ENCODE data around the gene CLIC6. TPM values are rescaled to one million over a fixed set of nuclear protein-coding genes. Genes with fewer than 3 reads are reported as not detected.

The CLIC6 gene
- total and polyA plus RNA-seq, 2 experiments from 2014 or later, result 1.1 to 1.5 TPM

DNA sequence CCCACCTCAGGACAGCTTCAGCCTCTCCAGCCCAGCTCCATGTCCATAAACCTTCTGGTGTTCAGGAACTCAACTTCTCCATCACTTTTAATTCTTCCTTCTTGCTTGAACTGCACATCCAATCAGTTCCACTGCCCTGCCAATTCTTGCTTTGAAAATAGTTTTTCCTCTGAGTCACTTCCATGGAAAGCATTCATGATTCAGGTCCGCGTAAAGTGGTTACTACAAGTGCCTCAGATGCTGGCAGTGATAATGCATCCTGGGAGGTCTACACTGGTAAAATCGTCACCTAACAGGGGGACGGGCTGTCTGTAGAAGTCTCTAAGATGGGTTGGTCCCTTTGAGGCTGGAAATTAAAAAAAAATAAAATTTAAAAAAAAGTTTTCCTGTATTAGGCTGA lies 27.9 kb upstream of the CLIC6 start:
- no peak overlapping the region for H3K27ac Mint-ChIP-seq
- ATAC-seq (no peak), DNase-seq (ENCODE audit: low spot score) (no peak)
- Histone ChIP-seq H3K27ac (ENCODE audit: low read depth) (no peak overlapping the region), H3F3A (replicated peaks; ENCODE audit: low read depth) (no peaks in the 10 kb centered on the region), H3K9me2 (ENCODE audit: insufficient read depth) (peaks cover 8% of the 10 kb centered on the region; the same call in 1 of the 2 replicates), H4K20me1 (replicated peaks; ENCODE audit: insufficient read depth) (no peaks in the 10 kb centered on the region), H3K27me3 (ENCODE audit: insufficient read depth) (no peaks in the 10 kb centered on the region), H3K79me2 (replicated peaks; ENCODE audit: insufficient read depth) (no peaks in the 10 kb centered on the region), H3K4me2 (no peak overlapping the region), H3K36me3 (ENCODE audit: insufficient read depth) (no peaks in the 10 kb centered on the region), H2AFZ (peak overlapping the region; percentile 38; the same call in 1 of the 2 replicates), H3K4me1 (ENCODE audit: insufficient read depth) (no peaks in the 10 kb centered on the region), H3K4me3 (no peak overlapping the region)
- no peaks in the 10 kb centered on the region; the same call in 1 of the 3 replicates for H3K9me3 Mint-ChIP-seq
- H3K4me1 Mint-ChIP-seq, result peaks cover 2% of the 10 kb centered on the region; the same call in 1 of the 3 replicates
- no peak for TF ChIP-seq EZH2 (IDR thresholded peaks at IDR 0.05; ENCODE audit: low read depth, unreplicated experiment)
- peaks cover 5% of the 10 kb centered on the region for H3K27me3 Mint-ChIP-seq (ENCODE audit: insufficient read depth, low read depth, poor library complexity)
- no peak overlapping the region for H3K4me3 Mint-ChIP-seq
- H3K36me3 Mint-ChIP-seq (ENCODE audit: low read depth), result no peaks in the 10 kb centered on the region

DNA sequence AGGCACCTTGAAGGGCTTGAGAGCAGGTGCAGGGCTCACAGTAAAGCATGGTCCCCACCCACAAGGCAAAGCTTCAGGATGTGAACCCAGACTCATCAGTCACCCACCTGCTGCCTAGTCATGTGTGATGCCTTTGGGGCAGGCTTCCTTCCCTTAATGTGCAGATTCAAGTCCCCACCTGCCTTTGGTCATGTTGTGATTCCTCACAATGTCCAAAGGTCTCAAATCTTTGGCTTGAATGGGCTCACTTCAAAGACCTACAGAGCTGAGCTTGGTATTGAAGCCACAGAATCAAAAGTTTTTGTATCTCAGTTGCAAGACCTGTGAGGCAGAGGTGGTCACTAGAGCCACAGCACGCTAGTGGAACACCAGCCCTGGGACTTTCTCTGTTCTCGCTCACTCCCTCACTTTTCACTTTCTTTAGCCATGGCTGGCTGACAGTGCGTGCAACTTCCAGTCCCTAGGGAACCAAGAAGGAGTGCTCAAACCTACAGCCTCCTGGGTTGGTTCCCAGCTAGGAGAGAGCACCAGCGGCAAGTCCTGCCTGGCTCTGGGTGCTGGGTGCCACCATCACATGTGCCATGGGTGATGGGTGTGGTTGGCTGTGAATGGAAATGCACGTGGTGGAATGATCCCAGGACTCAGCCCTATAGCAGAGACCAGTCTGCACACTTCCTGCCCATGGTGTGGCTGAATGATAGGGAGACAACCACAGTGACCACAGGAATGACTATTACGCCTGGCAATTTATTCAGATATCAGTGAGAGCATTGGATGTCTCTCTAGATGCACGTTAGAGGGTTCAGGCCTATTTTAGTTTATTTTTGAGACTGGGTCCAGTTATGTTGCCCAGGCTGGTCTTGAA lies 26.4 kb upstream of the CLIC6 start:
- no peak for TF ChIP-seq ZNF114 (CRISPR knock-in tag; IDR thresholded peaks at IDR 0.05)
- no peak for TF ChIP-seq CREB1 (CRISPR knock-in tag; IDR thresholded peaks at IDR 0.05; ENCODE audit: low read depth)
- no peak for TF ChIP-seq EZH2 (IDR thresholded peaks at IDR 0.05; ENCODE audit: low read depth, unreplicated experiment)
- TF ChIP-seq, protein P1, sequence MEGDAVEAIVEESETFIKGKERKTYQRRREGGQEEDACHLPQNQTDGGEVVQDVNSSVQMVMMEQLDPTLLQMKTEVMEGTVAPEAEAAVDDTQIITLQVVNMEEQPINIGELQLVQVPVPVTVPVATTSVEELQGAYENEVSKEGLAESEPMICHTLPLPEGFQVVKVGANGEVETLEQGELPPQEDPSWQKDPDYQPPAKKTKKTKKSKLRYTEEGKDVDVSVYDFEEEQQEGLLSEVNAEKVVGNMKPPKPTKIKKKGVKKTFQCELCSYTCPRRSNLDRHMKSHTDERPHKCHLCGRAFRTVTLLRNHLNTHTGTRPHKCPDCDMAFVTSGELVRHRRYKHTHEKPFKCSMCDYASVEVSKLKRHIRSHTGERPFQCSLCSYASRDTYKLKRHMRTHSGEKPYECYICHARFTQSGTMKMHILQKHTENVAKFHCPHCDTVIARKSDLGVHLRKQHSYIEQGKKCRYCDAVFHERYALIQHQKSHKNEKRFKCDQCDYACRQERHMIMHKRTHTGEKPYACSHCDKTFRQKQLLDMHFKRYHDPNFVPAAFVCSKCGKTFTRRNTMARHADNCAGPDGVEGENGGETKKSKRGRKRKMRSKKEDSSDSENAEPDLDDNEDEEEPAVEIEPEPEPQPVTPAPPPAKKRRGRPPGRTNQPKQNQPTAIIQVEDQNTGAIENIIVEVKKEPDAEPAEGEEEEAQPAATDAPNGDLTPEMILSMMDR (conservative IDR thresholded peaks at IDR 0.05; ENCODE audit: low read depth in 2 of 2), result no peak
- TF ChIP-seq POLR2AphosphoS5 (IDR thresholded peaks at IDR 0.05; ENCODE audit: low read depth), result no peak
- TF ChIP-seq, protein P2, sequence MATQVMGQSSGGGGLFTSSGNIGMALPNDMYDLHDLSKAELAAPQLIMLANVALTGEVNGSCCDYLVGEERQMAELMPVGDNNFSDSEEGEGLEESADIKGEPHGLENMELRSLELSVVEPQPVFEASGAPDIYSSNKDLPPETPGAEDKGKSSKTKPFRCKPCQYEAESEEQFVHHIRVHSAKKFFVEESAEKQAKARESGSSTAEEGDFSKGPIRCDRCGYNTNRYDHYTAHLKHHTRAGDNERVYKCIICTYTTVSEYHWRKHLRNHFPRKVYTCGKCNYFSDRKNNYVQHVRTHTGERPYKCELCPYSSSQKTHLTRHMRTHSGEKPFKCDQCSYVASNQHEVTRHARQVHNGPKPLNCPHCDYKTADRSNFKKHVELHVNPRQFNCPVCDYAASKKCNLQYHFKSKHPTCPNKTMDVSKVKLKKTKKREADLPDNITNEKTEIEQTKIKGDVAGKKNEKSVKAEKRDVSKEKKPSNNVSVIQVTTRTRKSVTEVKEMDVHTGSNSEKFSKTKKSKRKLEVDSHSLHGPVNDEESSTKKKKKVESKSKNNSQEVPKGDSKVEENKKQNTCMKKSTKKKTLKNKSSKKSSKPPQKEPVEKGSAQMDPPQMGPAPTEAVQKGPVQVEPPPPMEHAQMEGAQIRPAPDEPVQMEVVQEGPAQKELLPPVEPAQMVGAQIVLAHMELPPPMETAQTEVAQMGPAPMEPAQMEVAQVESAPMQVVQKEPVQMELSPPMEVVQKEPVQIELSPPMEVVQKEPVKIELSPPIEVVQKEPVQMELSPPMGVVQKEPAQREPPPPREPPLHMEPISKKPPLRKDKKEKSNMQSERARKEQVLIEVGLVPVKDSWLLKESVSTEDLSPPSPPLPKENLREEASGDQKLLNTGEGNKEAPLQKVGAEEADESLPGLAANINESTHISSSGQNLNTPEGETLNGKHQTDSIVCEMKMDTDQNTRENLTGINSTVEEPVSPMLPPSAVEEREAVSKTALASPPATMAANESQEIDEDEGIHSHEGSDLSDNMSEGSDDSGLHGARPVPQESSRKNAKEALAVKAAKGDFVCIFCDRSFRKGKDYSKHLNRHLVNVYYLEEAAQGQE (IDR thresholded peaks at IDR 0.05; ENCODE audit: unreplicated experiment), result no peak
- TF ChIP-seq JUNB (IDR thresholded peaks at IDR 0.05; ENCODE audit: unreplicated experiment), result no peak
- TF ChIP-seq STAT1 (IDR thresholded peaks at IDR 0.05; ENCODE audit: unreplicated experiment), result no peak
- no peak overlapping the region for H3K27ac ChIP-seq (ENCODE audit: low read depth)
- H3K4me3 ChIP-seq, result no peak overlapping the region
- no peaks in the 10 kb centered on the region for H3K79me2 ChIP-seq (replicated peaks; ENCODE audit: insufficient read depth)
- Mint-ChIP-seq H3K36me3 (ENCODE audit: low read depth) (no peaks in the 10 kb centered on the region), H3K9me3 (no peaks in the 10 kb centered on the region; the same call in none of the 3 replicates), H3K4me1 (peaks cover 2% of the 10 kb centered on the region; the same call in 1 of the 3 replicates), H3K27ac (no peak overlapping the region), H3K27me3 (ENCODE audit: insufficient read depth, low read depth, poor library complexity) (peaks cover 5% of the 10 kb centered on the region), H3K4me3 (no peak overlapping the region)
- no peak for DNase-seq (ENCODE audit: low spot score)
- no peaks in the 10 kb centered on the region for H3K36me3 ChIP-seq (ENCODE audit: insufficient read depth)
- H3K4me2 ChIP-seq, result no peak overlapping the region
- no peaks in the 10 kb centered on the region for H3K27me3 ChIP-seq (ENCODE audit: insufficient read depth)
- H2AFZ ChIP-seq, result no peak overlapping the region
- no peaks in the 10 kb centered on the region for H3F3A ChIP-seq (replicated peaks; ENCODE audit: low read depth)
- no peak for ATAC-seq
- H3K9me2 ChIP-seq (ENCODE audit: insufficient read depth), result peaks cover 8% of the 10 kb centered on the region; the same call in 1 of the 2 replicates
- no peaks in the 10 kb centered on the region for H4K20me1 ChIP-seq (replicated peaks; ENCODE audit: insufficient read depth)
- no peaks in the 10 kb centered on the region for H3K4me1 ChIP-seq (ENCODE audit: insufficient read depth)

Measured in GM23338 (cell line).